ENCODE measurements around the gene SCMH1. TPM values are rescaled to one million over a fixed set of nuclear protein-coding genes. Genes with fewer than 3 reads are reported as not detected.

Gene SCMH1
- total and polyA plus RNA-seq, 2 donors (not counting 3 experiments of a cell fraction or from before 2014, with no cell fraction given) = 39.9 to 40.7 TPM

- dilution Hi-C loops (cut with MboI; ENCODE audit: extremely low pct_ligation_motif_present, low sequenced_read_pairs) = no loop called here
- intact Hi-C loops (cut with micrococcal nuclease) = no loop called here
- no peaks in the 10 kb centered on the region for H4K20me1 ChIP-seq (replicated peaks; ENCODE audit: control insufficient read depth, extremely low read depth, insufficient read depth, low read length)
- H3K27me3 ChIP-seq (ENCODE audit: control insufficient read depth in 2 of 2, insufficient read depth in 2 of 2, low read length in 2 of 2) = no peaks in the 10 kb centered on the region
- POLR2A ChIA-PET = no interaction called here
- no peak overlapping the region for H3K27ac ChIP-seq (ENCODE audit: insufficient read depth, low read depth, low read length)
- peaks cover 18% of the 10 kb centered on the region for H3K4me1 ChIP-seq (ENCODE audit: control insufficient read depth, extremely low read depth, insufficient read depth, low read length)
- CTCF ChIA-PET = no interaction called here
- H3K4me2 ChIP-seq (ENCODE audit: insufficient read depth, low read length) = no peak overlapping the region
- H3K9ac ChIP-seq (replicated peaks; ENCODE audit: extremely low read depth, insufficient read depth, low read length) = no peak overlapping the region
- FAIRE-seq (no peak), DNase-seq (ENCODE audit: low read depth, low spot score) (no peak)
- H3K36me3 ChIP-seq (ENCODE audit: control insufficient read depth in 2 of 2, extremely low read depth in 1 of 2, insufficient read depth in 2 of 2, low read length in 2 of 2) = peaks cover 0 to 19% of the 10 kb centered on the region in 2 experiments
- H2AFZ ChIP-seq (ENCODE audit: low read depth, low read length) = no peak overlapping the region
- no peaks in the 10 kb centered on the region for H3K9me1 ChIP-seq (replicated peaks; ENCODE audit: control insufficient read depth, extremely low read depth, insufficient read depth, low read length)
- TF ChIP-seq, protein P1, sequence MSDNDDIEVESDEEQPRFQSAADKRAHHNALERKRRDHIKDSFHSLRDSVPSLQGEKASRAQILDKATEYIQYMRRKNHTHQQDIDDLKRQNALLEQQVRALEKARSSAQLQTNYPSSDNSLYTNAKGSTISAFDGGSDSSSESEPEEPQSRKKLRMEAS (IDR thresholded peaks at IDR 0.05; ENCODE audit: insufficient read depth, insufficient read length) = no peak
- TF ChIP-seq, protein P2, sequence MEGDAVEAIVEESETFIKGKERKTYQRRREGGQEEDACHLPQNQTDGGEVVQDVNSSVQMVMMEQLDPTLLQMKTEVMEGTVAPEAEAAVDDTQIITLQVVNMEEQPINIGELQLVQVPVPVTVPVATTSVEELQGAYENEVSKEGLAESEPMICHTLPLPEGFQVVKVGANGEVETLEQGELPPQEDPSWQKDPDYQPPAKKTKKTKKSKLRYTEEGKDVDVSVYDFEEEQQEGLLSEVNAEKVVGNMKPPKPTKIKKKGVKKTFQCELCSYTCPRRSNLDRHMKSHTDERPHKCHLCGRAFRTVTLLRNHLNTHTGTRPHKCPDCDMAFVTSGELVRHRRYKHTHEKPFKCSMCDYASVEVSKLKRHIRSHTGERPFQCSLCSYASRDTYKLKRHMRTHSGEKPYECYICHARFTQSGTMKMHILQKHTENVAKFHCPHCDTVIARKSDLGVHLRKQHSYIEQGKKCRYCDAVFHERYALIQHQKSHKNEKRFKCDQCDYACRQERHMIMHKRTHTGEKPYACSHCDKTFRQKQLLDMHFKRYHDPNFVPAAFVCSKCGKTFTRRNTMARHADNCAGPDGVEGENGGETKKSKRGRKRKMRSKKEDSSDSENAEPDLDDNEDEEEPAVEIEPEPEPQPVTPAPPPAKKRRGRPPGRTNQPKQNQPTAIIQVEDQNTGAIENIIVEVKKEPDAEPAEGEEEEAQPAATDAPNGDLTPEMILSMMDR (IDR thresholded peaks at IDR 0.05; ENCODE audit: extremely low read depth in 1 of 2, insufficient read depth in 1 of 2, low read depth in 1 of 2, low read length in 2 of 2) = no peak
- TF ChIP-seq JUN (IDR thresholded peaks at IDR 0.05; ENCODE audit: borderline replicate concordance, insufficient read depth, insufficient read length, low read depth) (no peak), FOS (IDR thresholded peaks at IDR 0.05; ENCODE audit: borderline replicate concordance, insufficient read depth, low read length) (no peak), MYC (IDR thresholded peaks at IDR 0.05; ENCODE audit: low read depth, low read length) (no peak), POLR2AphosphoS5 (IDR thresholded peaks at IDR 0.05; ENCODE audit: insufficient read depth, low read depth, low read length) (no peak), EZH2 (IDR thresholded peaks at IDR 0.05; ENCODE audit: borderline replicate concordance, low read depth, low read length, severe bottlenecking) (no peak), POLR2A (IDR thresholded peaks at IDR 0.05; ENCODE audit: low read depth, low read length) (no peak), GATA2 (IDR thresholded peaks at IDR 0.05; ENCODE audit: insufficient read depth, insufficient read length, low read depth, low read length) (no peak)
- BruUV-seq (replicated peaks) = no TSS peak
- no peak overlapping the region for H3K4me3 ChIP-seq (replicated peaks in 1 of 3; ENCODE audit: insufficient read depth in 1 of 3, low read depth in 1 of 3, low read length in 3 of 3)
- H3K9me3 ChIP-seq (replicated peaks; ENCODE audit: control insufficient read depth, insufficient read depth, low read length) = no peaks in the 10 kb centered on the region
- H3K79me2 ChIP-seq (ENCODE audit: control insufficient read depth, insufficient read depth, low read length) = no peaks in the 10 kb centered on the region
Observed at GRCh38 chr1:41028034-41028642, 214.0 kb downstream of the SCMH1 start.

All from endothelial cell of umbilical vein (primary cell).